DND-41 (cell line): ENCODE results near the gene ELAVL1.

ENCODE experiments used
- ATAC-seq: fragments of 200-7000 bp; cut with Tn5 transposase; 3 replicates; pipeline ENCODE4 v1.9.1; 2021; ENCODE audit warnings: low read depth; ENCODE audit not compliant: insufficient read depth
- DNase-seq: peaks from one replicate; pipeline ENCODE4 v3.0.0-alpha.2; 2020
- H2AFZ ChIP-seq: 2 replicates; pipeline ENCODE4 v1.6.0; 2012; ENCODE audit warnings: low read depth, low read length
- H3K27ac ChIP-seq: 2 replicates; pipeline ENCODE4 v1.5.1; 2012; ENCODE audit warnings: low read length, inconsistent platforms
- H3K27me3 ChIP-seq: fragments of 200-600 bp; sonication (generic); 2 replicates; pipeline ENCODE4 v1.6.0; 2012; ENCODE audit warnings: low read length, mild to moderate bottlenecking, inconsistent platforms; ENCODE audit not compliant: insufficient read depth, poor library complexity
- H3K36me3 ChIP-seq: 2 replicates; pipeline ENCODE4 v1.5.1; 2012; ENCODE audit warnings: low read length, inconsistent platforms; ENCODE audit not compliant: insufficient read depth
- H3K4me1 ChIP-seq: 2 replicates; pipeline ENCODE4 v1.5.1; 2012; ENCODE audit warnings: mild to moderate bottlenecking, low read length; ENCODE audit not compliant: insufficient read depth
- H3K4me2 ChIP-seq: 2 replicates; pipeline ENCODE4 v1.6.0; 2012; ENCODE audit warnings: mild to moderate bottlenecking, moderate library complexity, low read length, inconsistent platforms; ENCODE audit not compliant: insufficient read depth
- H3K4me3 ChIP-seq, 2 experiments: fragments of 200-600 bp in 1 of 2; shearing (Covaris generic) in 1 of 2; 2 replicates each; pipeline ENCODE4 v1.5.1; 2012 to 2016; ENCODE audit warnings: inconsistent platforms in 2 of 2, low read length in 2 of 2, mild to moderate bottlenecking in 2 of 2, low read depth in 1 of 2, moderate library complexity in 1 of 2
- H3K79me2 ChIP-seq: 2 replicates; pipeline ENCODE4 v1.6.0; 2012; ENCODE audit warnings: low read length, inconsistent platforms; ENCODE audit not compliant: insufficient read depth
- H3K9ac ChIP-seq: 2 replicates; pipeline ENCODE4 v1.6.0; 2012; ENCODE audit warnings: low read depth, mild to moderate bottlenecking, inconsistent platforms, low read length, moderate library complexity
- H3K9me3 ChIP-seq: 2 replicates; pipeline ENCODE4 v1.5.1; 2012; ENCODE audit warnings: low read length, moderate library complexity, mild to moderate bottlenecking, inconsistent platforms; ENCODE audit not compliant: insufficient read depth, severe bottlenecking
- H4K20me1 ChIP-seq: 2 replicates; pipeline ENCODE4 v1.6.0; 2012; ENCODE audit warnings: low read length; ENCODE audit not compliant: insufficient read depth
- EZH2 ChIP-seq: IDR thresholded peaks from 3 replicates; pipeline ENCODE4 v1.6.1; 2012; ENCODE audit warnings: borderline replicate concordance, low read depth, mild to moderate bottlenecking, moderate library complexity, low read length, inconsistent platforms; ENCODE audit not compliant: severe bottlenecking
- TF ChIP-seq, protein P1 (sequence below): IDR thresholded peaks from 2 replicates; pipeline ENCODE4 v1.5.1; 2012; ENCODE audit warnings: borderline replicate concordance, low read length, moderate library complexity, mild to moderate bottlenecking; ENCODE audit not compliant: poor library complexity, severe bottlenecking; ENCODE audit errors: extremely low read depth

ELAVL1 gene

GRCh38 chr19:7915250-7916102, 90.0 kb downstream of the ELAVL1 start:
- Histone ChIP-seq H3K4me1 (peaks cover 17% of the 10 kb centered on the region), H3K79me2 (no peaks in the 10 kb centered on the region), H3K4me3 (no peak overlapping the region), H3K36me3 (peaks cover 27% of the 10 kb centered on the region), H3K9me3 (no peaks in the 10 kb centered on the region), H3K27ac (no peak overlapping the region), H3K27me3 (peaks cover 12% of the 10 kb centered on the region), H3K4me2 (no peak overlapping the region), H4K20me1 (peaks cover 26% of the 10 kb centered on the region), H2AFZ (no peak overlapping the region), H3K9ac (no peak overlapping the region)
- ATAC-seq (no peak), DNase-seq (no peak)
- TF ChIP-seq, protein P1, sequence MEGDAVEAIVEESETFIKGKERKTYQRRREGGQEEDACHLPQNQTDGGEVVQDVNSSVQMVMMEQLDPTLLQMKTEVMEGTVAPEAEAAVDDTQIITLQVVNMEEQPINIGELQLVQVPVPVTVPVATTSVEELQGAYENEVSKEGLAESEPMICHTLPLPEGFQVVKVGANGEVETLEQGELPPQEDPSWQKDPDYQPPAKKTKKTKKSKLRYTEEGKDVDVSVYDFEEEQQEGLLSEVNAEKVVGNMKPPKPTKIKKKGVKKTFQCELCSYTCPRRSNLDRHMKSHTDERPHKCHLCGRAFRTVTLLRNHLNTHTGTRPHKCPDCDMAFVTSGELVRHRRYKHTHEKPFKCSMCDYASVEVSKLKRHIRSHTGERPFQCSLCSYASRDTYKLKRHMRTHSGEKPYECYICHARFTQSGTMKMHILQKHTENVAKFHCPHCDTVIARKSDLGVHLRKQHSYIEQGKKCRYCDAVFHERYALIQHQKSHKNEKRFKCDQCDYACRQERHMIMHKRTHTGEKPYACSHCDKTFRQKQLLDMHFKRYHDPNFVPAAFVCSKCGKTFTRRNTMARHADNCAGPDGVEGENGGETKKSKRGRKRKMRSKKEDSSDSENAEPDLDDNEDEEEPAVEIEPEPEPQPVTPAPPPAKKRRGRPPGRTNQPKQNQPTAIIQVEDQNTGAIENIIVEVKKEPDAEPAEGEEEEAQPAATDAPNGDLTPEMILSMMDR = no peak
- no peak for TF ChIP-seq EZH2

DNA sequence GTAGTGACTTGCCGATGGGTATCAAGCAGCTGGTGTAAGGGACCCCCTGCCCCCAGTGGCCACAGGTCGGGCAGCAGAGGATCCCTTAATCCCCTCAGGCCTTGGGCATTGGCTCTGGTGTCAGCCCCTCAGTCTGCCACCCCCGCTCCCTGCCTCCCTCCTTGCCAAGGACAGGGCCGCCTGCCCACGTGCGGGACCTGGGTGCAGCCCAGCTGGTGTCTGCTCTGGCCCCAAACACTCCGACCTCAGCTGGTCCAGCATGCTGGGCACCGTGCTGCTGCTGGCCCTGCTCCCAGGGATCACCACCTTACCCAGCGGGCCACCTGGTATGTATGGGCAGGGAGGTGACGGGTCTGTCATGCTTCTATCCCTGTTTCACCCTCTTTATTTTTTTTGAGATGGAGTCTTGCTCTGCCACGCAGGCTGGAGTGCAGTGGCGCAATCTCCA, 90.8 kb downstream of the ELAVL1 start, which contains the start of gene TGFBR3L:
Gene TGFBR3L (plus strand): TSS at position 233 of the 448 bp plus-strand sequence.
- H3K4me1 ChIP-seq = peaks cover 12% of the 10 kb centered on the region
- peaks cover 12% of the 10 kb centered on the region for H3K27me3 ChIP-seq
- H3K9ac ChIP-seq = no peak within 1 kb of the TSS
- no peak for TF ChIP-seq EZH2
- TF ChIP-seq, protein P1 = no peak
- H4K20me1 ChIP-seq = peaks cover 34% of the 10 kb centered on the region
- DNase-seq (no peak), ATAC-seq (0 out of 3 replicates have a peak, but pooled peaks have one; percentile 7)
- no peaks in the 10 kb centered on the region for H3K9me3 ChIP-seq
- H2AFZ ChIP-seq = no peak within 1 kb of the TSS
- peaks cover 35% of the 10 kb centered on the region for H3K36me3 ChIP-seq
- H3K4me3 ChIP-seq = no peak within 1 kb of the TSS
- no peak within 1 kb of the TSS for H3K4me2 ChIP-seq
- 0 out of 2 replicates have a peak, but pooled peaks cover 3% of the 10 kb centered on the region for H3K79me2 ChIP-seq
- H3K27ac ChIP-seq = no peak within 1 kb of the TSS

DNA sequence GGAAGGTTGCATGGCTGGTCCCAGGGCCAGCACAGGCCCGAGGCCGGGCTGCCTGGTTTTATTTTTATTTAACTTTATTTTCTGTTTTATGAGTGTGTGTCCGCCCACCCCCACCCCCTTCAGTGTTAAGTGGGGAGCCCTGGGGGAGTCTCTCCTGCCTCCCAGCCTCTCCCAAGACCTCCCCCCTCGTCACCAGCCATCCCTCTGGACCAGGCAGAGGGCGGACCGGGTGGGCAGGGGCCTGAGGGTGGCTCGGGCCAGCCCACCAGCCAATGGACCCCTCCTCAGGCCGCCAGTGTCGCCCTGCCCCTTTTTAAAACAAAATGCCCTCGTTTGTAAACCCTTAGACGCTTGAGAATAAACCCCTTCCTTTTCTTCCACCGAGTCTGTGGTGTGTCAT, 91.3 kb downstream of the ELAVL1 start:
- no peak overlapping the region for H3K9ac ChIP-seq
- no peak for ATAC-seq
- no peak overlapping the region for H3K27ac ChIP-seq
- H3K27me3 ChIP-seq = peaks cover 12% of the 10 kb centered on the region
- peaks cover 38% of the 10 kb centered on the region for H4K20me1 ChIP-seq
- no peak for TF ChIP-seq EZH2
- TF ChIP-seq, protein P1 = no peak
- peaks cover 7% of the 10 kb centered on the region; the same call in 1 of the 2 replicates for H3K79me2 ChIP-seq
- H3K4me1 ChIP-seq = peaks cover 7% of the 10 kb centered on the region
- no peak overlapping the region for H2AFZ ChIP-seq
- DNase-seq = no peak
- H3K9me3 ChIP-seq = no peaks in the 10 kb centered on the region
- H3K4me2 ChIP-seq = no peak overlapping the region
- H3K4me3 ChIP-seq = no peak overlapping the region
- peaks cover 40% of the 10 kb centered on the region for H3K36me3 ChIP-seq
